ENCODE measurements around the gene TRAF6.
"Not testable (repeated sequence)": the region's sequence is repeated elsewhere in the genome, so short reads cannot be mapped to it uniquely, and the experiment has no call there.

Gene TRAF6

GRCh38 chr11:36513965-36514364, 3.9 kb upstream of the TRAF6 start:
- H3K9ac ChIP-seq (ENCODE audit: low read depth in 1 of 2, low read length in 2 of 2) = no peak overlapping the region
- H3K4me1 ChIP-seq (ENCODE audit: control insufficient read depth in 1 of 2, insufficient read depth in 2 of 2, low read length in 2 of 2) = peaks cover 0 to 16% of the 10 kb centered on the region in 2 donors
- no peak overlapping the region for H3K27ac ChIP-seq (ENCODE audit: low read depth, low read length)
- H3K9me3 ChIP-seq (ENCODE audit: control insufficient read depth in 1 of 2, low read length in 2 of 2) = peaks cover 3% of the 10 kb centered on the region in 2 donors
- no peaks in the 10 kb centered on the region for H3K36me3 ChIP-seq (ENCODE audit: control insufficient read depth in 1 of 2, insufficient read depth in 2 of 2, low read length in 2 of 2)
- no peak overlapping the region for H3K4me3 ChIP-seq (ENCODE audit: low read depth in 1 of 2, low read length in 2 of 2)
- no peaks in the 10 kb centered on the region for H3K27me3 ChIP-seq (ENCODE audit: control insufficient read depth in 1 of 2, insufficient read depth in 2 of 2, low read length in 2 of 2)

- Histone ChIP-seq H3K4me1 (ENCODE audit: control insufficient read depth in 1 of 2, insufficient read depth in 2 of 2, low read length in 2 of 2) (peaks cover 11 to 28% of the 10 kb centered on the region in 2 donors), H3K27ac (ENCODE audit: low read depth, low read length) (no peak overlapping the region)
Measured at GRCh38 chr11:36512016-36512415, 1.9 kb upstream of the TRAF6 start.

GRCh38 chr11:36511062-36511461, 990 bp upstream of the TRAF6 start:
- not testable (repeated sequence) for H3K9me3 ChIP-seq (ENCODE audit: control insufficient read depth in 1 of 2, low read length in 2 of 2); H3K9ac ChIP-seq (ENCODE audit: low read depth in 1 of 2, low read length in 2 of 2); H3K27me3 ChIP-seq (ENCODE audit: control insufficient read depth in 1 of 2, insufficient read depth in 2 of 2, low read length in 2 of 2); H3K36me3 ChIP-seq (ENCODE audit: control insufficient read depth in 1 of 2, insufficient read depth in 2 of 2, low read length in 2 of 2); H3K27ac ChIP-seq (ENCODE audit: low read depth, low read length)
- Histone ChIP-seq H3K4me1 (ENCODE audit: control insufficient read depth in 1 of 2, insufficient read depth in 2 of 2, low read length in 2 of 2) (peaks cover 11 to 28% of the 10 kb centered on the region in 2 donors), H3K4me3 (ENCODE audit: low read depth in 1 of 2, low read length in 2 of 2) (peak overlapping the region; percentile 99)

More at GRCh38 chr11:36512016-36512415, 1.9 kb upstream of the TRAF6 start:
- no peaks in the 10 kb centered on the region for H3K27me3 ChIP-seq (ENCODE audit: control insufficient read depth in 1 of 2, insufficient read depth in 2 of 2, low read length in 2 of 2)
- H3K4me3 ChIP-seq (ENCODE audit: low read depth in 1 of 2, low read length in 2 of 2) = no peak overlapping the region
- H3K36me3 ChIP-seq (ENCODE audit: control insufficient read depth in 1 of 2, insufficient read depth in 2 of 2, low read length in 2 of 2) = no peaks in the 10 kb centered on the region
- no peak overlapping the region for H3K9ac ChIP-seq (ENCODE audit: low read depth in 1 of 2, low read length in 2 of 2)
- H3K9me3 ChIP-seq (ENCODE audit: control insufficient read depth in 1 of 2, low read length in 2 of 2) = peaks cover 3% of the 10 kb centered on the region in 2 donors

GRCh38 chr11:36510594-36510942, 496 bp upstream of the TRAF6 start:
- Histone ChIP-seq H3K4me1 (ENCODE audit: control insufficient read depth in 1 of 2, insufficient read depth in 2 of 2, low read length in 2 of 2) (peaks cover 11 to 31% of the 10 kb centered on the region in 2 donors), H3K4me3 (ENCODE audit: low read depth in 1 of 2, low read length in 2 of 2) (peak overlapping the region; percentile 99), H3K36me3 (ENCODE audit: control insufficient read depth in 1 of 2, insufficient read depth in 2 of 2, low read length in 2 of 2) (no peaks in the 10 kb centered on the region), H3K9me3 (ENCODE audit: control insufficient read depth in 1 of 2, low read length in 2 of 2) (peaks cover 3% of the 10 kb centered on the region in 2 donors), H3K27me3 (ENCODE audit: control insufficient read depth in 1 of 2, insufficient read depth in 2 of 2, low read length in 2 of 2) (no peaks in the 10 kb centered on the region), H3K27ac (ENCODE audit: low read depth, low read length) (peak overlapping the region; percentile 95), H3K9ac (ENCODE audit: low read depth in 1 of 2, low read length in 2 of 2) (peak overlapping the region; percentile 91 to 96)

GRCh38 chr11:36509201-36509639, 852 bp downstream of the TRAF6 start:
- Histone ChIP-seq H3K36me3 (ENCODE audit: control insufficient read depth in 1 of 2, insufficient read depth in 2 of 2, low read length in 2 of 2) (no peaks in the 10 kb centered on the region), H3K9me3 (ENCODE audit: control insufficient read depth in 1 of 2, low read length in 2 of 2) (peaks cover 3% of the 10 kb centered on the region in 2 donors), H3K27ac (ENCODE audit: low read depth, low read length) (no peak overlapping the region), H3K4me3 (ENCODE audit: low read depth in 1 of 2, low read length in 2 of 2) (peak overlapping the region; percentile 99), H3K9ac (ENCODE audit: low read depth in 1 of 2, low read length in 2 of 2) (peak overlapping the region; percentile 91 to 96), H3K4me1 (ENCODE audit: control insufficient read depth in 1 of 2, insufficient read depth in 2 of 2, low read length in 2 of 2) (peaks cover 11 to 32% of the 10 kb centered on the region in 2 donors), H3K27me3 (ENCODE audit: control insufficient read depth in 1 of 2, insufficient read depth in 2 of 2, low read length in 2 of 2) (no peaks in the 10 kb centered on the region)

GRCh38 chr11:36508743-36509142, 1.3 kb downstream of the TRAF6 start:
- peak overlapping the region; percentile 91 to 96 for H3K9ac ChIP-seq (ENCODE audit: low read depth in 1 of 2, low read length in 2 of 2)

GRCh38 chr11:36507824-36508489, 2.1 kb downstream of the TRAF6 start:
- Histone ChIP-seq H3K4me1 (ENCODE audit: control insufficient read depth in 1 of 2, insufficient read depth in 2 of 2, low read length in 2 of 2) (peaks cover 11 to 32% of the 10 kb centered on the region in 2 donors), H3K9me3 (ENCODE audit: control insufficient read depth in 1 of 2, low read length in 2 of 2) (no peaks in the 10 kb centered on the region), H3K36me3 (ENCODE audit: control insufficient read depth in 1 of 2, insufficient read depth in 2 of 2, low read length in 2 of 2) (no peaks in the 10 kb centered on the region), H3K27me3 (ENCODE audit: control insufficient read depth in 1 of 2, insufficient read depth in 2 of 2, low read length in 2 of 2) (no peaks in the 10 kb centered on the region), H3K4me3 (ENCODE audit: low read depth in 1 of 2, low read length in 2 of 2) (peak overlapping the region; percentile 99), H3K9ac (ENCODE audit: low read depth in 1 of 2, low read length in 2 of 2) (no peak overlapping the region), H3K27ac (ENCODE audit: low read depth, low read length) (no peak overlapping the region)

More at GRCh38 chr11:36508743-36509142, 1.3 kb downstream of the TRAF6 start:
- Histone ChIP-seq H3K27ac (ENCODE audit: low read depth, low read length) (no peak overlapping the region), H3K4me1 (ENCODE audit: control insufficient read depth in 1 of 2, insufficient read depth in 2 of 2, low read length in 2 of 2) (peaks cover 11 to 32% of the 10 kb centered on the region in 2 donors), H3K4me3 (ENCODE audit: low read depth in 1 of 2, low read length in 2 of 2) (peak overlapping the region; percentile 99), H3K36me3 (ENCODE audit: control insufficient read depth in 1 of 2, insufficient read depth in 2 of 2, low read length in 2 of 2) (no peaks in the 10 kb centered on the region), H3K9me3 (ENCODE audit: control insufficient read depth in 1 of 2, low read length in 2 of 2) (peaks cover 0 to under 1% of the 10 kb centered on the region in 2 donors), H3K27me3 (ENCODE audit: control insufficient read depth in 1 of 2, insufficient read depth in 2 of 2, low read length in 2 of 2) (no peaks in the 10 kb centered on the region)

GRCh38 chr11:36501236-36501635, 8.8 kb downstream of the TRAF6 start:
- Histone ChIP-seq H3K9me3 (ENCODE audit: control insufficient read depth in 1 of 2, low read length in 2 of 2) (no peaks in the 10 kb centered on the region), H3K36me3 (ENCODE audit: control insufficient read depth in 1 of 2, insufficient read depth in 2 of 2, low read length in 2 of 2) (peaks cover 9 to 38% of the 10 kb centered on the region in 2 donors), H3K9ac (ENCODE audit: low read depth in 1 of 2, low read length in 2 of 2) (no peak overlapping the region), H3K27ac (ENCODE audit: low read depth, low read length) (no peak overlapping the region), H3K27me3 (ENCODE audit: control insufficient read depth in 1 of 2, insufficient read depth in 2 of 2, low read length in 2 of 2) (no peaks in the 10 kb centered on the region), H3K4me1 (ENCODE audit: control insufficient read depth in 1 of 2, insufficient read depth in 2 of 2, low read length in 2 of 2) (peaks cover 21 to 35% of the 10 kb centered on the region in 2 donors), H3K4me3 (ENCODE audit: low read depth in 1 of 2, low read length in 2 of 2) (no peak overlapping the region)

- no peaks in the 10 kb centered on the region for H3K9me3 ChIP-seq (ENCODE audit: control insufficient read depth in 1 of 2, low read length in 2 of 2)
- H3K27me3 ChIP-seq (ENCODE audit: control insufficient read depth in 1 of 2, insufficient read depth in 2 of 2, low read length in 2 of 2) = no peaks in the 10 kb centered on the region
- no peak overlapping the region for H3K27ac ChIP-seq (ENCODE audit: low read depth, low read length)
- peaks cover 21 to 31% of the 10 kb centered on the region in 2 donors for H3K4me1 ChIP-seq (ENCODE audit: control insufficient read depth in 1 of 2, insufficient read depth in 2 of 2, low read length in 2 of 2)
- H3K4me3 ChIP-seq (ENCODE audit: low read depth in 1 of 2, low read length in 2 of 2) = no peak overlapping the region
- H3K36me3 ChIP-seq (ENCODE audit: control insufficient read depth in 1 of 2, insufficient read depth in 2 of 2, low read length in 2 of 2) = peaks cover 9 to 47% of the 10 kb centered on the region in 2 donors
- peak overlapping the region in 1 of 2 donors; percentile 26 for H3K9ac ChIP-seq (ENCODE audit: low read depth in 1 of 2, low read length in 2 of 2)
Measured at GRCh38 chr11:36500315-36500721, 9.8 kb downstream of the TRAF6 start.

- Histone ChIP-seq H3K36me3 (ENCODE audit: control insufficient read depth in 1 of 2, insufficient read depth in 2 of 2, low read length in 2 of 2) (peaks cover 9 to 51% of the 10 kb centered on the region in 2 donors), H3K9ac (ENCODE audit: low read depth in 1 of 2, low read length in 2 of 2) (no peak overlapping the region)
Measured at GRCh38 chr11:36499315-36499714, 10.8 kb downstream of the TRAF6 start.

More at GRCh38 chr11:36499315-36499714, 10.8 kb downstream of the TRAF6 start:
- Histone ChIP-seq H3K9me3 (ENCODE audit: control insufficient read depth in 1 of 2, low read length in 2 of 2) (no peaks in the 10 kb centered on the region), H3K27me3 (ENCODE audit: control insufficient read depth in 1 of 2, insufficient read depth in 2 of 2, low read length in 2 of 2) (no peaks in the 10 kb centered on the region), H3K4me1 (ENCODE audit: control insufficient read depth in 1 of 2, insufficient read depth in 2 of 2, low read length in 2 of 2) (peaks cover 21 to 31% of the 10 kb centered on the region in 2 donors), H3K4me3 (ENCODE audit: low read depth in 1 of 2, low read length in 2 of 2) (no peak overlapping the region), H3K27ac (ENCODE audit: low read depth, low read length) (no peak overlapping the region)

Data from duodenal mucosa (tissue), 2 donors.